Astrocyte (in vitro differentiated cells and primary cell): ENCODE results near the gene SMIM27. TPM values are rescaled to one million over a fixed set of nuclear protein-coding genes. Genes with fewer than 3 reads are reported as not detected.
A peak's percentile ranks its signal among the peaks of the same experiment; 100 is the strongest.

Source experiments
- DNase-seq: peaks from one replicate; pipeline ENCODE4 v3.0.0-alpha.2; 2010; ENCODE audit warnings: low read depth
- FAIRE-seq: peaks from 2 replicates; lab custom pipeline; 2011; peaks lifted over from hg19 to GRCh38; lab: Jason Lieb, UNC
- H2AFZ ChIP-seq: 2 replicates; pipeline ENCODE4 v1.6.0; 2012; ENCODE audit warnings: low read depth, low read length, inconsistent platforms
- H3K27ac ChIP-seq: 2 replicates; pipeline ENCODE4 v1.5.1; 2011; ENCODE audit warnings: low read depth, low read length, inconsistent platforms
- H3K27me3 ChIP-seq: 2 replicates; pipeline ENCODE4 v1.6.0; 2011; ENCODE audit warnings: low read length, inconsistent platforms; ENCODE audit not compliant: insufficient read depth
- H3K36me3 ChIP-seq: 2 replicates; pipeline ENCODE4 v1.5.1; 2011; ENCODE audit warnings: low read length, inconsistent platforms; ENCODE audit not compliant: insufficient read depth
- H3K4me1 ChIP-seq: 2 replicates; pipeline ENCODE4 v1.5.1; 2011; ENCODE audit warnings: low read length, inconsistent platforms; ENCODE audit not compliant: insufficient read depth
- H3K4me2 ChIP-seq: 2 replicates; pipeline ENCODE4 v1.6.0; 2012; ENCODE audit warnings: low read length, inconsistent platforms
- H3K4me3 ChIP-seq: 2 replicates; pipeline ENCODE4 v1.5.1; 2011; ENCODE audit warnings: low read depth, mild to moderate bottlenecking, low read length, inconsistent platforms; ENCODE audit not compliant: insufficient read depth
- H3K79me2 ChIP-seq: 2 replicates; pipeline ENCODE4 v1.6.0; 2012; ENCODE audit warnings: mild to moderate bottlenecking, low read length, inconsistent platforms; ENCODE audit not compliant: insufficient read depth
- H3K9ac ChIP-seq: 2 replicates; pipeline ENCODE4 v1.6.0; 2012; ENCODE audit warnings: mild to moderate bottlenecking, low read length, inconsistent platforms
- H3K9me3 ChIP-seq: 2 replicates; pipeline ENCODE4 v1.5.1; 2012; ENCODE audit warnings: low read depth, mild to moderate bottlenecking, low read length, inconsistent platforms; ENCODE audit not compliant: insufficient read depth
- H4K20me1 ChIP-seq: 2 replicates; pipeline ENCODE4 v1.6.0; 2012; ENCODE audit warnings: low read length, inconsistent platforms; ENCODE audit not compliant: insufficient read depth
- H3K27ac Mint-ChIP-seq: one replicate; pipeline ENCODE4 v1.8.0; 2021; ENCODE audit warnings: mild to moderate bottlenecking, mixed read lengths; ENCODE audit not compliant: unreplicated experiment
- H3K27me3 Mint-ChIP-seq: one replicate; pipeline ENCODE4 v1.8.0; 2021; ENCODE audit warnings: low read depth, mixed read lengths; ENCODE audit not compliant: unreplicated experiment
- H3K36me3 Mint-ChIP-seq: one replicate; pipeline ENCODE4 v1.8.0; 2021; ENCODE audit warnings: low read depth, mixed read lengths; ENCODE audit not compliant: unreplicated experiment
- H3K4me1 Mint-ChIP-seq: one replicate; pipeline ENCODE4 v1.8.0; 2021; ENCODE audit warnings: low read depth, mixed read lengths; ENCODE audit not compliant: unreplicated experiment
- H3K4me3 Mint-ChIP-seq: one replicate; pipeline ENCODE4 v1.8.0; 2021; ENCODE audit warnings: mild to moderate bottlenecking, moderate library complexity, mixed read lengths; ENCODE audit not compliant: unreplicated experiment
- H3K9me3 Mint-ChIP-seq: one replicate; pipeline ENCODE4 v1.8.0; 2021; ENCODE audit warnings: mild to moderate bottlenecking, mixed read lengths; ENCODE audit not compliant: unreplicated experiment
- EZH2 ChIP-seq: IDR thresholded peaks from 2 replicates; pipeline ENCODE4 v1.6.1; 2012; ENCODE audit warnings: mild to moderate bottlenecking, low read length, inconsistent platforms; ENCODE audit not compliant: insufficient read depth
- total RNA-seq: library from RNA; stranded (reverse); gene quantifications from 2 replicates; pipeline ENCODE4 v1.2.1, GENCODE V29; 2021
- TF ChIP-seq, protein P1 (sequence below): IDR thresholded peaks from 2 replicates; pipeline ENCODE4 v1.5.1; 2011; ENCODE audit warnings: low read depth, mild to moderate bottlenecking, inconsistent platforms, low read length, moderate library complexity; ENCODE audit not compliant: insufficient read depth

The SMIM27 gene
- total RNA-seq, 1 donor from 2014 or later, result 9.4 TPM

DNA sequence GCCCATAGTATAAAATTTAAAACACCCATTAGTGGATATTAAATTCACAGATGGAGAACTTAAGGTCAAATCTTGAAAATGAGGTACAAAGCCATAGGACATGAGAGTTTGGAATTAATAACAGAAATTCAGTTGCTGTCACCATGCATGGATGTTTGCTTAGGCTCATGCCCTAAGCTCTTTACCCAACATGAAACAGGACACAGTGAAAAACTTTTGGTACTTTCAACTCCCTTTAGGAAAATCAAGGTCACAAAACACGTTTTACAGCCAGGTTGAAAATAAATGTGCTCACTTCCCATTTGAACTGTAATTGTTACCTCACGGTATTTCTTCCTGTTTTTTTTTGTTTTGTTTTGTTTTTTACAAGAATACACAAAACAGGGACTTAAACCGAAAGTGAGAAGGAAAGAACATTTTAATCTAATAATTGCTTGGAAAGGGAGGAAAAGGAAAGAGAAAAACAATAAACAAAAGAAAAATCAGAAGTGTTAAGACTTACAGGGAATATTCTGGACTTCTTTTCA, 6.3 kb downstream of the SMIM27 start:
- H3K4me1 ChIP-seq, result no peaks in the 10 kb centered on the region
- H3K36me3 ChIP-seq, result no peaks in the 10 kb centered on the region
- peaks cover 11% of the 10 kb centered on the region for H4K20me1 ChIP-seq
- H3K27me3 ChIP-seq, result no peaks in the 10 kb centered on the region
- peaks cover 40% of the 10 kb centered on the region for H3K79me2 ChIP-seq
- no peaks in the 10 kb centered on the region for H3K9me3 ChIP-seq
- no peak overlapping the region for H2AFZ ChIP-seq
- H3K4me3 ChIP-seq, result no peak overlapping the region
- Mint-ChIP-seq H3K27ac (no peak overlapping the region), H3K27me3 (no peaks in the 10 kb centered on the region), H3K4me3 (no peak overlapping the region), H3K36me3 (no peaks in the 10 kb centered on the region), H3K9me3 (no peaks in the 10 kb centered on the region), H3K4me1 (peaks cover 3% of the 10 kb centered on the region)
- H3K4me2 ChIP-seq, result no peak overlapping the region
- FAIRE-seq (peak; percentile 9), DNase-seq (no peak)
- H3K9ac ChIP-seq, result no peak overlapping the region
- no peak overlapping the region for H3K27ac ChIP-seq
- TF ChIP-seq, protein P1, sequence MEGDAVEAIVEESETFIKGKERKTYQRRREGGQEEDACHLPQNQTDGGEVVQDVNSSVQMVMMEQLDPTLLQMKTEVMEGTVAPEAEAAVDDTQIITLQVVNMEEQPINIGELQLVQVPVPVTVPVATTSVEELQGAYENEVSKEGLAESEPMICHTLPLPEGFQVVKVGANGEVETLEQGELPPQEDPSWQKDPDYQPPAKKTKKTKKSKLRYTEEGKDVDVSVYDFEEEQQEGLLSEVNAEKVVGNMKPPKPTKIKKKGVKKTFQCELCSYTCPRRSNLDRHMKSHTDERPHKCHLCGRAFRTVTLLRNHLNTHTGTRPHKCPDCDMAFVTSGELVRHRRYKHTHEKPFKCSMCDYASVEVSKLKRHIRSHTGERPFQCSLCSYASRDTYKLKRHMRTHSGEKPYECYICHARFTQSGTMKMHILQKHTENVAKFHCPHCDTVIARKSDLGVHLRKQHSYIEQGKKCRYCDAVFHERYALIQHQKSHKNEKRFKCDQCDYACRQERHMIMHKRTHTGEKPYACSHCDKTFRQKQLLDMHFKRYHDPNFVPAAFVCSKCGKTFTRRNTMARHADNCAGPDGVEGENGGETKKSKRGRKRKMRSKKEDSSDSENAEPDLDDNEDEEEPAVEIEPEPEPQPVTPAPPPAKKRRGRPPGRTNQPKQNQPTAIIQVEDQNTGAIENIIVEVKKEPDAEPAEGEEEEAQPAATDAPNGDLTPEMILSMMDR, result no peak
- TF ChIP-seq EZH2, result no peak

DNA sequence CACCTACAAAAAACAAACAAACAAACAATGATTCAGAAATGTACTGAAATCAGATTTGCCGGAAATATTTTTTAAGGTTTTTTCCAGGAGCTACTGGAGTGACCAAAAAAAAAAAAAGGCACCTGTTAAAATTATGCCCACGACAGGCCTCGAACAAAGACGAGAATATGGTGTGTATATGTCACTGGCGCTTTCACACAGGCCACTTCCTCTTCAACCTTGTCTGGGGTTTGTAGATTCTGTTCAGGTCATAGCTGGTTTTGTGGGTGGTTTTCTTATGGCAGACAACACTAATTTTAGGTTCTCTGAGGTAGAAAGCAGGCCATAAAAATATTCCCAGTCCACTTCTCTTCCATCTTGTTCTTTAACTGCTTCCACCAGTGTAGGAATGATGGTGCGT, 13.8 kb downstream of the SMIM27 start:
- Mint-ChIP-seq H3K9me3 (no peaks in the 10 kb centered on the region), H3K27ac (no peak overlapping the region), H3K4me1 (no peaks in the 10 kb centered on the region), H3K36me3 (peaks cover 5% of the 10 kb centered on the region), H3K27me3 (no peaks in the 10 kb centered on the region), H3K4me3 (no peak overlapping the region)
- Histone ChIP-seq H3K4me3 (no peak overlapping the region), H3K36me3 (peaks cover 2% of the 10 kb centered on the region), H3K4me2 (no peak overlapping the region), H3K9ac (no peak overlapping the region), H3K4me1 (no peaks in the 10 kb centered on the region), H2AFZ (no peak overlapping the region), H3K27ac (no peak overlapping the region), H3K79me2 (peaks cover 58% of the 10 kb centered on the region), H4K20me1 (peaks cover 7% of the 10 kb centered on the region), H3K27me3 (no peaks in the 10 kb centered on the region), H3K9me3 (no peaks in the 10 kb centered on the region)
- FAIRE-seq (no peak), DNase-seq (no peak)
- TF ChIP-seq, protein P1, result no peak

DNA sequence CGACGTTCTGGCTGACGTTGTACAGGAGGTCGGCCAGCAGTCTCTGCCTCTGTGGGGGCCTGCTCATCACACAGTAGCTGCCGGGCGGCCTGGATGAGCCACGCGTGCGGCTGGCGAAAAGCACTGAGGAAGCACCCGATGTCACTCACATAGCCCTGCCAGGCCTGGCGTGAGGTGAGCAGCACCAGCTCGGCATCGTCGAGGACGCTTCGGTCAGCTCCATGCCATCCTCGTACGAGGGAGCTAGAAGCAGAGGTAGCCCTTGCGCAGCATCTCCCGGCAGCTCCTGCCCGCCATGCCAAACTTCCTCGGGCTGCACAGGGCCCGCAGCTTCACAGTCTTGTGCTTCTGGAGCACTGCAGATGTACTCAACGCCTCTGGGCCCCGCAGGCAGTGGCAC, 14.6 kb downstream of the SMIM27 start:
- peaks cover 63% of the 10 kb centered on the region for H3K79me2 ChIP-seq
- peaks cover 2% of the 10 kb centered on the region for H3K36me3 ChIP-seq
- Mint-ChIP-seq H3K4me1 (peaks cover 1% of the 10 kb centered on the region), H3K27ac (no peak overlapping the region), H3K4me3 (no peak overlapping the region), H3K36me3 (peaks cover 5% of the 10 kb centered on the region), H3K9me3 (no peaks in the 10 kb centered on the region), H3K27me3 (no peaks in the 10 kb centered on the region)
- H3K4me1 ChIP-seq, result peaks cover 5% of the 10 kb centered on the region
- H3K4me2 ChIP-seq, result no peak overlapping the region
- no peak overlapping the region for H2AFZ ChIP-seq
- H3K27ac ChIP-seq, result no peak overlapping the region
- H3K27me3 ChIP-seq, result no peaks in the 10 kb centered on the region
- no peak overlapping the region for H3K9ac ChIP-seq
- TF ChIP-seq, protein P1, result no peak
- no peak for TF ChIP-seq EZH2
- FAIRE-seq (no peak), DNase-seq (no peak)
- no peaks in the 10 kb centered on the region for H3K9me3 ChIP-seq
- H3K4me3 ChIP-seq, result no peak overlapping the region
- H4K20me1 ChIP-seq, result peaks cover 5% of the 10 kb centered on the region
